HepG2 (cell line): Measurements from ENCODE around the gene UCKL1. TPM values are rescaled to one million over a fixed set of nuclear protein-coding genes. Genes with fewer than 3 reads are reported as not detected.

Source experiments
- CCDC6 ChIP-seq: sonication (generic); formaldehyde crosslinking; IDR thresholded peaks from 2 replicates; pipeline ENCODE4 v1.8.1; 2022; ENCODE audit warnings: mild to moderate bottlenecking, missing genetic modification reagents, moderate library complexity
- IKZF5 ChIP-seq: IDR thresholded peaks from 2 replicates; pipeline ENCODE4 v1.6.1; 2018; ENCODE audit warnings: missing genetic modification reagents, mild to moderate bottlenecking, missing compliant biosample characterization
- MAFG ChIP-seq: sonication (generic); formaldehyde crosslinking; IDR thresholded peaks from 2 replicates; pipeline ENCODE4 v1.5.1; 2020; ENCODE audit warnings: mild to moderate bottlenecking, missing genetic modification reagents
- NCOA2 ChIP-seq: sonication (generic); formaldehyde crosslinking; IDR thresholded peaks from 2 replicates; pipeline ENCODE4 v1.8.0; 2022; ENCODE audit warnings: inconsistent platforms
- NFATC3 ChIP-seq: sonication (generic); formaldehyde crosslinking; IDR thresholded peaks from 2 replicates; pipeline ENCODE4 v1.5.1; 2020; ENCODE audit warnings: mild to moderate bottlenecking, missing genetic modification reagents
- PAF1 ChIP-seq: IDR thresholded peaks from 2 replicates; pipeline ENCODE4 v1.6.1; 2016; ENCODE audit warnings: missing genetic modification reagents, missing compliant biosample characterization
- PRDM10 ChIP-seq: sonication (generic); formaldehyde crosslinking; IDR thresholded peaks from 2 replicates; pipeline ENCODE4 v1.4.0; 2020; ENCODE audit warnings: low read depth, missing genetic modification reagents
- RAD21 ChIP-seq: fragments of 450-650 bp; formaldehyde crosslinking; IDR thresholded peaks from 2 replicates; pipeline ENCODE4 v1.5.0; 2020; ENCODE audit warnings: mild to moderate bottlenecking
- RBFOX2 ChIP-seq: fragments of 200-400 bp; formaldehyde crosslinking; IDR thresholded peaks from 2 replicates; pipeline ENCODE4 v1.6.1; 2017; ENCODE audit warnings: low read depth, mild to moderate bottlenecking, low read length
- REL ChIP-seq: sonication (generic); formaldehyde crosslinking; conservative IDR thresholded peaks from 2 replicates; pipeline ENCODE4 v1.8.0; 2022; ENCODE audit warnings: mild to moderate bottlenecking, missing genetic modification reagents, moderate library complexity
- SAP130 ChIP-seq: IDR thresholded peaks from 2 replicates; pipeline ENCODE4 v1.6.1; 2016; ENCODE audit warnings: low read depth
- SOX13 ChIP-seq, 3 experiments: fragments of 450-650 bp in 1 of 3; sonication (generic) in 1 of 3; formaldehyde crosslinking in 1 of 3; IDR thresholded peaks in 2 of 3; conservative IDR thresholded peaks in 1 of 3; 2 replicates each; pipeline versions ENCODE4 v1.5.0 to v1.6.1; 2016 to 2020; ENCODE audit warnings: antibody characterized with exemption in 1 of 3, mild to moderate bottlenecking in 1 of 3, missing compliant biosample characterization in 1 of 3, missing genetic modification reagents in 1 of 3, moderate library complexity in 1 of 3
- TOPORS ChIP-seq: sonication (generic); formaldehyde crosslinking; IDR thresholded peaks from 2 replicates; pipeline ENCODE4 v1.8.0; 2023; ENCODE audit warnings: mild to moderate bottlenecking, missing genetic modification reagents
- ZNF260 ChIP-seq: sonication (generic); formaldehyde crosslinking; IDR thresholded peaks from 2 replicates; pipeline ENCODE4 v1.4.0; 2020; ENCODE audit warnings: missing genetic modification reagents, low read depth, mild to moderate bottlenecking, borderline replicate concordance
- ZNF34 ChIP-seq: sonication (generic); formaldehyde crosslinking; IDR thresholded peaks from 2 replicates; pipeline ENCODE4 v1.4.0; 2020; ENCODE audit warnings: mild to moderate bottlenecking, missing genetic modification reagents, borderline replicate concordance
- ZNF362 ChIP-seq: sonication (generic); formaldehyde crosslinking; IDR thresholded peaks from 2 replicates; pipeline ENCODE4 v1.4.0; 2020; ENCODE audit warnings: missing genetic modification reagents, mild to moderate bottlenecking, borderline replicate concordance
- ZNF431 ChIP-seq: sonication (generic); formaldehyde crosslinking; IDR thresholded peaks from 2 replicates; pipeline ENCODE4 v1.9.0; 2022; ENCODE audit warnings: missing genetic modification reagents, low read depth, mild to moderate bottlenecking, borderline replicate concordance
- ZNF563 ChIP-seq: sonication (generic); formaldehyde crosslinking; IDR thresholded peaks from 2 replicates; pipeline ENCODE4 v1.8.0; 2022; ENCODE audit warnings: mild to moderate bottlenecking, moderate library complexity, missing genetic modification reagents
- ZNF597 ChIP-seq: sonication (generic); formaldehyde crosslinking; IDR thresholded peaks from 2 replicates; pipeline ENCODE4 v1.5.0; 2020; ENCODE audit warnings: missing genetic modification reagents
- ZNF644 ChIP-seq: IDR thresholded peaks from 2 replicates; pipeline ENCODE4 v1.6.1; 2016; ENCODE audit warnings: low read depth
- ZNF773 ChIP-seq: sonication (generic); formaldehyde crosslinking; IDR thresholded peaks from 2 replicates; pipeline ENCODE4 v1.4.0; 2020; ENCODE audit warnings: missing genetic modification reagents, borderline replicate concordance
- ZNF790 ChIP-seq: sonication (generic); formaldehyde crosslinking; IDR thresholded peaks from 2 replicates; pipeline ENCODE4 v1.8.0; 2022; ENCODE audit warnings: missing genetic modification reagents, mild to moderate bottlenecking, borderline replicate concordance
- polyA plus RNA-seq, 8 experiments: library from polyadenylated mRNA; depleted of rRNA in 3 of 8; stranded (reverse) in 7 of 8; unstranded in 1 of 8; fragments of >200 nt; fragmentation: Illumina TruSeq in 4 of 8; extraction: Trizol in 4 of 8; gene quantifications; 2 replicates each; pipeline versions ENCODE4 v1.2.1 to v1.2.3, GENCODE V29; 2011 to 2016; ENCODE audit warnings: low read depth in 4 of 8, missing spikeins in 1 of 8, mixed read lengths in 1 of 8; ENCODE audit not compliant: insufficient read depth in 1 of 8
- total RNA-seq, 5 experiments: library from RNA; depleted of rRNA; stranded (reverse); fragments of >200 nt; fragmentation: Illumina TruSeq; extraction: Trizol; gene quantifications; 2 replicates each; pipeline ENCODE4 v1.2.3, GENCODE V29; 2016; ENCODE audit warnings: low read depth in 1 of 5

The UCKL1 gene
- total and polyA plus RNA-seq, 2 of the 13 experiments (the other 11 are each of a cell fraction or from before 2014, with no cell fraction given) = 50.2 to 126 TPM

- TF ChIP-seq PRDM10 (CRISPR knock-in tag) (peak; percentile 77), ZNF34 (CRISPR knock-in tag) (no peak), ZNF790 (CRISPR knock-in tag) (0 out of 2 replicates have a peak, but pooled peaks have one; percentile 16), RBFOX2 (peak; percentile 92), NFATC3 (CRISPR knock-in tag) (no peak), PAF1 (CRISPR knock-in tag) (no peak), IKZF5 (CRISPR knock-in tag) (peak; percentile 68; the same call in 1 of the 2 replicates), ZNF644 (CRISPR knock-in tag) (peak; percentile 23; the same call in 1 of the 2 replicates), RAD21 (no peak; the same call in none of the 2 replicates), ZNF260 (CRISPR knock-in tag) (no peak), SOX13 (IDR thresholded peaks at IDR 0.05) (0 out of 2 replicates have a peak, but pooled peaks have one; percentile 33), SOX13 (CRISPR knock-in tag; conservative IDR thresholded peaks at IDR 0.05 in 1 of 2, IDR thresholded peaks at IDR 0.05 in 1 of 2) (peak in 1 of 2 experiments; percentile 47; a peak in 1 of 4 replicates), ZNF563 (CRISPR knock-in tag) (peak; percentile 91; the same call in 1 of the 2 replicates), SAP130 (CRISPR knock-in tag) (peak; percentile 98), CCDC6 (CRISPR knock-in tag) (no peak), ZNF773 (CRISPR knock-in tag) (peak; percentile 48; the same call in 1 of the 2 replicates), MAFG (CRISPR knock-in tag) (no peak), REL (no peak), TOPORS (no peak), ZNF362 (CRISPR knock-in tag) (no peak), ZNF431 (CRISPR knock-in tag) (peak; percentile 19; the same call in 1 of the 2 replicates), ZNF597 (CRISPR knock-in tag) (no peak), NCOA2 (peak; percentile 63; the same call in 1 of the 2 replicates)
Observed at GRCh38 chr20:63968928-63969760, 12.9 kb upstream of the UCKL1 start (continued).
